Immature natural killer cell (primary cell): Measurements from ENCODE around the gene C19orf47. TPM values are rescaled to one million over a fixed set of nuclear protein-coding genes. Genes with fewer than 3 reads are reported as not detected.

Experiments used
- DNase-seq, 3 donors: peaks; one replicate each; pipeline ENCODE4 v3.0.0; 2022; ENCODE audit warnings: mixed read lengths in 1 of 3
- H3K27ac Mint-ChIP-seq, 6 donors: one replicate each; pipeline ENCODE4 v1.8.0; 2020; ENCODE audit warnings: mixed read lengths in 6 of 6, mild to moderate bottlenecking in 5 of 6, inconsistent platforms in 4 of 6, moderate library complexity in 3 of 6
- H3K27me3 Mint-ChIP-seq, 3 donors: one replicate each; pipeline ENCODE4 v1.8.0; 2020 to 2021; ENCODE audit warnings: low read depth in 3 of 3, mild to moderate bottlenecking in 3 of 3, mixed read lengths in 3 of 3, moderate library complexity in 3 of 3, inconsistent platforms in 1 of 3
- H3K36me3 Mint-ChIP-seq, 3 donors: one replicate each; pipeline ENCODE4 v1.8.0; 2020; ENCODE audit warnings: mixed read lengths in 3 of 3, inconsistent platforms in 2 of 3, mild to moderate bottlenecking in 2 of 3
- H3K4me1 Mint-ChIP-seq, 2 donors: one replicate each; pipeline ENCODE4 v1.8.0; 2020; ENCODE audit warnings: inconsistent platforms in 2 of 2, mild to moderate bottlenecking in 2 of 2, mixed read lengths in 2 of 2, moderate library complexity in 1 of 2
- H3K4me3 Mint-ChIP-seq, 5 donors: one replicate each; pipeline ENCODE4 v1.8.0; 2020; ENCODE audit warnings: mild to moderate bottlenecking in 5 of 5, mixed read lengths in 5 of 5, inconsistent platforms in 3 of 5, moderate library complexity in 3 of 5
- H3K9me3 Mint-ChIP-seq, 6 donors: one replicate each; pipeline ENCODE4 v1.8.0; 2020; ENCODE audit warnings: mild to moderate bottlenecking in 6 of 6, mixed read lengths in 6 of 6, inconsistent platforms in 4 of 6, moderate library complexity in 3 of 6
- polyA plus RNA-seq, 3 donors: library from polyadenylated mRNA; unstranded; fragments of 300-500 nt; fragmentation: Illumina TruSeq; gene quantifications; one replicate each; pipeline ENCODE4 v1.2.3, GENCODE V29; 2021

The C19orf47 gene
- polyA plus RNA-seq, 3 donors from 2014 or later, result 10.0 to 14.1 (median 12.5) TPM

GRCh38 chr19:40284501-40285352 is 63.5 kb downstream of the C19orf47 start, which contains the start of gene AKT2:
TSS of gene AKT2 (minus strand) at chr19:40285345. CDS start at chr19:40265267, 20,078 bp downstream.
- Mint-ChIP-seq H3K27ac (peak within 1 kb of the TSS; percentile 98 to 100 (median 99)), H3K36me3 (peaks cover 0 to 9% (median 0%) of the 10 kb centered on the region in 3 donors), H3K27me3 (peaks cover 14 to 26% (median 15%) of the 10 kb centered on the region in 3 donors), H3K4me1 (peaks cover 60 to 64% of the 10 kb centered on the region in 2 donors), H3K4me3 (peak within 1 kb of the TSS; percentile 90 to 97 (median 93)), H3K9me3 (no peaks in the 10 kb centered on the region)
- peak; percentile 83 to 87 (median 86) for DNase-seq

GRCh38 chr19:40284251-40284500 is 64.0 kb downstream of the C19orf47 start:
- H3K9me3 Mint-ChIP-seq, result no peaks in the 10 kb centered on the region
- no peak for DNase-seq
- peaks cover 0 to 9% (median 0%) of the 10 kb centered on the region in 3 donors for H3K36me3 Mint-ChIP-seq
- H3K27me3 Mint-ChIP-seq, result peaks cover 14 to 25% (median 15%) of the 10 kb centered on the region in 3 donors
- H3K4me1 Mint-ChIP-seq, result peaks cover 65 to 69% of the 10 kb centered on the region in 2 donors
- peak overlapping the region; percentile 89 to 97 (median 91) for H3K4me3 Mint-ChIP-seq
- peak overlapping the region; percentile 96 to 99 (median 97) for H3K27ac Mint-ChIP-seq

DNA sequence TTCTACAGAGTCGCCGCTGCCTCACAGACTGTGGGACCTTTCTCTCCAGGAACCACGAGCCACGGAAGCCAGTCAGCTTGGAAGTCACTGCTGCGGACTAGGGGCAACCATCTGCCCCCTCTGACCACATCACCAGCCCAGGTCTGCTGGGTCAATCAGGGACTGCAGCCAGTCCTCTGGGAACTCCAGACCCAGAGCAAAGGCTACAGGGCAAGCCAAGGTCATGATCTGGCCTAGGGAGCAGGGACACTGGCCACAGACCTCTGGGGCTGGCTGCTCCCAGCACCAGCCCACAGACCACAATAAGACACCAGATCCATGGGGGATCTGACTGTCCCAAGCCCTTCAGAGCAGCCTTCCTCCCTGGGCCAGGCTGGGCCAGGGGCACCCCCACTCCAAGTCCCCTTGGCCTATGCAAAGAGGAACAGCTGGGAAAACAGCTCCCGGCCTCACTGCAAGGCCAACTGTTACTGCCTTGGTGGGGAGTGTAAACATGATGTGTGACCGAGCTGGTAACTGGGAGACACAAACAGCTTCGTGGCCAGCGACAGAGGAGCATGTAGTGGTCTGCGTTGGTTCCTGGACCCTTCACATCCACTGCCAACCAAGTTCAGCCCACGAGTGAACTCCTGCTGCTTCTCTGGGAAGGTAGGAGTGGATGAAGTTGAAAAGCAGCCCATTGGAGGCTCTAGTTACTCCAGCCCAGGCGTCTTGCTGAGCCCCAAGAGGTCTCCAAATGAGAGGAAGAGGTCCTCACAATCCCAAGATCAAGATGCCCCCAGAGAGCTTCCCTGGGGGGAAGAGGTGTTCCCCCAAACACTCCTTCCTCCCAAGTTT is 64.6 kb downstream of the C19orf47 start:
- Mint-ChIP-seq H3K27me3 (peaks cover 14 to 25% (median 15%) of the 10 kb centered on the region in 3 donors), H3K27ac (peak overlapping the region; percentile 96 to 99 (median 97)), H3K4me1 (peaks cover 69 to 73% of the 10 kb centered on the region in 2 donors), H3K4me3 (peak overlapping the region; percentile 89 to 97 (median 91)), H3K9me3 (no peaks in the 10 kb centered on the region), H3K36me3 (peaks cover 0 to 9% (median 0%) of the 10 kb centered on the region in 3 donors)
- DNase-seq, result peak in 1 of 3 donors; percentile 12

DNA sequence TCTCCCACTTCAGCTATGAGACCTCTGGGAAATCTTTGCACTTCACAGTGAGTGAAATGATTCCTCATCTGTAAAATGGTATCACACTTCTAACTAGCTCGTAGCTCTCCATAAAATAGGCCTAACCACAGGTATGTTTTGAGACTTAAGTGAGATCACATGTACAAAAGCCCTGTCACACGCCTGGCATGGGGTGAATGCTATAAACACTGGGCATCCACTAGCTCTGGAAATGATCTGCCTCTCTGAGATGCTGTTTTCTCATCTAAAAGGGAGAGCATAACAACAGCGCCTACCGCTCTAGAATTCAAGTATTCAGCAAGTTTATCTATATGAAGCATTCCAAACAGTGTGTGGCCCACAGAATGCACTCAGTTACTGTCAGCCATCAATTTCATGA is 65.3 kb downstream of the C19orf47 start:
- no peaks in the 10 kb centered on the region for H3K9me3 Mint-ChIP-seq
- peaks cover 76 to 80% of the 10 kb centered on the region in 2 donors for H3K4me1 Mint-ChIP-seq

DNA sequence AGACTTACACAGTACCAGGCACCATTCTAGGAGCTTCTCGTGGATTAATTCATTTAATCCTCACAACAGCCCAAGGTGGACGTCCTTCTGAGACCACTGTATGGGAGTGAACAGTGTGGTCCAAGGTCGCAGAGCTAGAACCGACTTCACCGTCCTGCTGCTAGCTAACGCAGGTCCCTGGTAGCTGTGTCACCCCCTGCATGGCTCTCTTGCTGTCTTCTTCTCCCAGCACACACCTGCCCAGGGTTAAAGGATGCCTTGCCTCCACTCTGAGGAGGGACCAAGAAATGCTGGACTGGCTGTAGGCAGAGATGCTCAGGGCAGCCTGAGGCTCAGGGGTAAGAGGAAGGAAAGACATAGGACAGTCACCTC is 66.0 kb downstream of the C19orf47 start:
- peaks cover 14 to 25% (median 15%) of the 10 kb centered on the region in 3 donors for H3K27me3 Mint-ChIP-seq
- H3K4me1 Mint-ChIP-seq, result peaks cover 83 to 88% of the 10 kb centered on the region in 2 donors
- H3K36me3 Mint-ChIP-seq, result peaks cover 0 to 9% (median 0%) of the 10 kb centered on the region in 3 donors
- peak overlapping the region; percentile 96 to 98 (median 96) for H3K27ac Mint-ChIP-seq
- H3K4me3 Mint-ChIP-seq, result peak overlapping the region in 1 of 5 donors; percentile 97
- DNase-seq, result no peak
- H3K9me3 Mint-ChIP-seq, result no peaks in the 10 kb centered on the region

More for the DNA sequence above, 65.3 kb downstream of the C19orf47 start:
- DNase-seq, result no peak
- H3K27me3 Mint-ChIP-seq, result peaks cover 14 to 25% (median 15%) of the 10 kb centered on the region in 3 donors
- peak overlapping the region; percentile 89 to 97 (median 91) for H3K4me3 Mint-ChIP-seq
- peak overlapping the region; percentile 96 to 99 (median 97) for H3K27ac Mint-ChIP-seq
- peaks cover 0 to 9% (median 0%) of the 10 kb centered on the region in 3 donors for H3K36me3 Mint-ChIP-seq

DNA sequence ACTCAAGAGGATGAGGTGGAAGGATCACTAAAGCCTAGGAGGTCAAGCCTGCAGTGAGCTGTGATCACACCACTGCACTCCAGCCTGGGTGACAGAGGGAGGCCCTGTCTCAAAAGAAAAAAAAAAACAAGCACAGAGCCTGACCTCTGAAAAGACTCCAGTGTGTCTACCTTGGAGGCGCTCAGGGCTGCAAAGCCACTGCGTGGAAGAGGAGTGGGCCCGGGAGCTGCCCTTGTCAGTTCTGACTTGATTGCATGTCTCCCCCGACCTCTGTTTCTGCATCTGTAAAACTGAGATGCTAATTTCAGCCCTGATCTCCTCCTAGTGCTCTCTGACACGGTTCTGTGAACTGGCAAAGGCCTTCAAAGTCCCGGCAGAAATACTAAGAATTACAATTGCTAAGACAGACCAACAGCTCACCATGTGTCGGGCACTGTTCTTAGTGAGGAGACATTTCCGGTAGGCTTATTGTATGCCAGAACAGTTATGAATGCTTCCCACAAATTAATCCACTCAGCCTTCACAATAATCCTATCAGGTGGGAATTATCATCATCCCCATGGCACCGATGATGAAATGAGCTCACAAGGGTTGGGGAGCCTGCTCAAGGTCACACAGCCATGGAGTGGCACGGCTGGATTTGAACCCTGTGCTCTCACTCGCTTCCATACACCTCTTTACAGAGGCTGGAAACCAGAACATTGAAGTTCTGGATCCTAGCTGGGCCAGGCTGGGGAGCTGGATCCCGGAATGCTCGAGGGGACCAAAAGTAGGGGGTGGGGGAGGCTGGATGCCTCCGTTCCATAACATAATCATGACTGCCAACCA is 66.6 kb downstream of the C19orf47 start:
- no peak for DNase-seq
- Mint-ChIP-seq H3K27me3 (peaks cover 14 to 25% (median 15%) of the 10 kb centered on the region in 3 donors), H3K36me3 (peaks cover 0 to 9% (median 0%) of the 10 kb centered on the region in 3 donors), H3K4me1 (peaks cover 83 to 90% of the 10 kb centered on the region in 2 donors), H3K9me3 (no peaks in the 10 kb centered on the region), H3K4me3 (peak overlapping the region in 3 of 5 donors; percentile 6 to 97 (median 83)), H3K27ac (peak overlapping the region; percentile 96 to 99 (median 97))

- DNase-seq, result peak in 1 of 3 donors; percentile 10
- H3K27ac Mint-ChIP-seq, result peak overlapping the region; percentile 96 to 99 (median 98)
- peaks cover 0 to 9% (median 0%) of the 10 kb centered on the region in 3 donors for H3K36me3 Mint-ChIP-seq
- H3K9me3 Mint-ChIP-seq, result no peaks in the 10 kb centered on the region
- peak overlapping the region; percentile 79 to 87 (median 83) for H3K4me3 Mint-ChIP-seq
- peaks cover 76 to 85% of the 10 kb centered on the region in 2 donors for H3K4me1 Mint-ChIP-seq
- H3K27me3 Mint-ChIP-seq, result peaks cover 12 to 22% (median 13%) of the 10 kb centered on the region in 3 donors
These were observed 67.5 kb downstream of the C19orf47 start for GRCh38 chr19:40280608-40281221.

DNA sequence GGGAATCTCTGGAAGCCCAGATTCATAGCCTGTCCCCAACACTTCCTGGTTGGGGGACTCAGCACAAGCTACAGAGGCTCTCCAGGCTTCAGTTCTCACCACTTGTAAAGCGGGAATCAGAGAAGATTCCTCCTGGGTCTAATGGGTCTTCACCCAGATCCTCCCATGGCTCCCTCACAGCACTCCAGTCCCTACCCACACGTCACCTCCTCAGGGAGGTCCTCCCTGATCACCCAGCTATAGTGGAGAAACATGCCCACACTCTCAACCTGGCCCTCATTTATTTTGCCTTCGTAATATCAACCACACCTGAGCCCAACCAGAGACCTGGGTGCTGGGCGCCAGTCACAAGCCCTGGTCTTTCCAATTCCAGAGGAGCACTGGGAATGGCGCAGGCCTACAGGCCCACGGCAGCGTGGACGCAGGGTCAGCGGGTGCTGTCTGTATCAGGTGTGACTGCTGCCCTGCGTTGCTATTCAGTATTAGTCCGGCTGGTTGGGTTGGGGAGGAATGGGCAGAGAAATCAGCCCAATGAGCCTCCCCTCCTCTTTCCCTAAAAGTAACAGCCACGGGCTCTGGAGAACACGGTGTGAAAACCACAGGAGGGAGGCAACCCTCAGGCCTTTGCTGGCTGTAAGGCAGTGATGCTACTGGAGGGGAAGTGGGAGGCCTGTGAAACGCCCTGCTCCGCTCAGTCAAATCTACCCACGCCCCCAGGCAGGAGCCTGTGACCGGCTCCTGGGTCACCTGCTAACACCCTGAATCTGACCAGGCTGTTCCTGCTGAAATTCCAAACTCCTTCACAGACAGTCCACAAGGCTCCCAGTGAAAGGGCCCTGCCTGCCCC is 68.2 kb downstream of the C19orf47 start:
- Mint-ChIP-seq H3K4me1 (peaks cover 76 to 86% of the 10 kb centered on the region in 2 donors), H3K27ac (peak overlapping the region; percentile 96 to 99 (median 98)), H3K9me3 (no peaks in the 10 kb centered on the region), H3K36me3 (peaks cover 0 to 9% (median 0%) of the 10 kb centered on the region in 3 donors), H3K4me3 (peak overlapping the region; percentile 79 to 87 (median 83)), H3K27me3 (peaks cover 7 to 18% (median 8%) of the 10 kb centered on the region in 3 donors)
- DNase-seq, result peak; percentile 60 to 76 (median 63)

DNA sequence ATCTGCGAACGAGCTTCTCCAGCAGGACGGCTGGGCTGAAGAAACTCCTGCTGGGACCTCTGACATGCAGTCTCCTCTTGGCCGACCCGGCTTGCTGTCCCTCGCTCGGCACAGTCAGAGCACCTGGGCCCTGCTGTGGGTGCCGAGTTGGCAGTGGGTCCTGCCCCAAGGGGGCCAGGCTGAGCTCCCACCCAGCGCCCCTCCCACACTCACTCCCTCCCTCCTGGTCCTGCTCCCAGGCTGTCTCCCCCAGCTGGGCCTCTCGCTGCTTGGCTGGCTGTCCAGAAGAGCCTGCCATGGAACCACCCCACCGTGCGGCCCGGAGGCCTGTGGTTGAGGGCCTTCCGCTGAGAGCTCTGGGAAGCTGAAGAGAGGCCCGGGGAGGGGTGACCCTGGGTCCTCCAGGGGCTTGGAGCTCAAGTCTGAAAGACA is 69.1 kb downstream of the C19orf47 start:
- H3K36me3 Mint-ChIP-seq, result peaks cover 0 to 9% (median 0%) of the 10 kb centered on the region in 3 donors
- peak overlapping the region; percentile 48 to 99 (median 98) for H3K27ac Mint-ChIP-seq
- peak overlapping the region in 4 of 5 donors; percentile 57 to 87 (median 83) for H3K4me3 Mint-ChIP-seq
- H3K9me3 Mint-ChIP-seq, result no peaks in the 10 kb centered on the region
- peaks cover 79 to 89% of the 10 kb centered on the region in 2 donors for H3K4me1 Mint-ChIP-seq
- peaks cover 2 to 12% (median 2%) of the 10 kb centered on the region in 3 donors for H3K27me3 Mint-ChIP-seq
- DNase-seq, result peak in 1 of 3 donors; percentile 18

DNA sequence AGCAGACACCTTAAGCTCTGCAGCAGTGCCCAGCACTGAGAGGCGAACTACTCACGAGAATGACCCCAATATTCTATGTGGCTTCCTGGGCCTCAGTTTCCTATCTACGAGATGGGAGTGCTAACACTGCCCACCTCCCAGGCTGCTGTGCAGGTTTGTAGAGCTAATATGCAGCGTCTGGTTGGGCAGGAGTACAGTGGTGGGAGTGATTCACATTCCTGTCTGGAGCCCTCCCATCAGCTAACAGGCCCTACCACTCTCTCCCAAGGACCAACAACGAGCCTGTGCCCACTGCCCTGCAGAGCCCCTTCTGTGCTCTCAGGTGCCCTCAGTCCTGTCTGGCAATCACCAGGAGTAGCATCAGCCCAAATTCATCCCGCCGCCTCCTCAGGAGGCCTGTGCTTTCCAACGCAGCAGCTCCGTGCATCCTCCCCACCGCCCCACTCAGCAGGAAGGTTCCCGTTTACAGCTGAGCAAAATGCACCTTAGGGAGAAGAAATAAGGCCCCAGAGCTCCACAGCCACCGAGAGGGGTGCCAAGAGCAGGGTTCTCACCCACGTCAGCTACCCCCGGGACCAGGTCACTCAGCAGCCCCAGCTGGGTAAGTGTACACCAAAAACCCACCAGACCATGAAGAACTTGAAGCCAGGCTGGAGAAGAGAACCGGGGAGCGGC is 69.7 kb downstream of the C19orf47 start:
- Mint-ChIP-seq H3K36me3 (peaks cover 0 to 9% (median 0%) of the 10 kb centered on the region in 3 donors), H3K27ac (peak overlapping the region; percentile 26 to 96 (median 77)), H3K9me3 (no peaks in the 10 kb centered on the region), H3K27me3 (peaks cover 0 to 13% (median 2%) of the 10 kb centered on the region in 3 donors), H3K4me1 (peaks cover 79 to 89% of the 10 kb centered on the region in 2 donors), H3K4me3 (peak overlapping the region in 4 of 5 donors; percentile 17 to 40 (median 31))
- no peak for DNase-seq

GRCh38 chr19:40277356-40278059 is 70.7 kb downstream of the C19orf47 start:
- peaks cover 0 to 3% (median 0%) of the 10 kb centered on the region in 3 donors for H3K36me3 Mint-ChIP-seq
- peaks cover 73 to 89% of the 10 kb centered on the region in 2 donors for H3K4me1 Mint-ChIP-seq
- peak overlapping the region; percentile 26 to 87 (median 76) for H3K27ac Mint-ChIP-seq
- H3K4me3 Mint-ChIP-seq, result peak overlapping the region in 2 of 5 donors; percentile 12 to 40
- DNase-seq, result no peak
- no peaks in the 10 kb centered on the region for H3K9me3 Mint-ChIP-seq
- H3K27me3 Mint-ChIP-seq, result peaks cover 0 to 13% (median 2%) of the 10 kb centered on the region in 3 donors
